ENCODE results near the gene A1BG.
A peak's percentile ranks its signal among the peaks of the same experiment; 100 is the strongest.
"Not testable (repeated sequence)": the region's sequence is repeated elsewhere in the genome, so short reads cannot be mapped to it uniquely, and the experiment has no call there.

A1BG gene

DNA sequence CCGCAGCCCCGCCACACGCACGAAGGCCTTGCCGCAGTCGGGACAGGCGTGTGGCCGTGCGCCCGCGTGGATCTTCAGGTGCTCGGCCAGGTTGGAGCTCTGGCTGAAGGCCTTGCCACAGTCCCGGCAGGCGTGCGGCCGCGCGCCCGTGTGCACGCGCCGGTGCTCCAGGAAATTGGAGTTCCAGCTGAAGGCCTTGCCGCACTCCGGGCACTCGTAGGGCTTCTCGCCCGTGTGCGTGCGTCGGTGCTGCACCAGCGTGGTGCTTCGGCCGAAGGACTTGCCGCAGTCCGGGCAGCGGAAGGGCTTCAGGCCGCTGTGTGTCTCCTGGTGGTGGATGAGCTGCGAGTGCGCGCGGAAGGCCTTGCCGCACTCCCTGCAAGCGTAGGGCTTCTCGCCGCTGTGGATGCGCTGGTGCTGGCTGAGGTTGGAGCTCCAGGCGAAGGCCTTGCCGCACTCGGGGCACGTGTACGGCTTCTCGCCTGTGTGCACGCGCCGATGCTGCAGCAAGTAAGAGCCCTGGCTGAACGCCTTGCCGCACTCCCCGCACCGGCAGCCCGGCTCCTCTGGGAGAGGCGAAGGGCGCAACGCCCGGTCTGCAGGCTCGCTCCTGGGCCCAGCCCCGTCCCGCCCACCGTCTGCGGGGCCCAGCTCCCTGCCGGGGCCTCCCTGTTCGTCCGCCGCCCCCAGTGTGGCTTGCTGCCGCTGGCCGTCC, 3.6 kb upstream of the A1BG start:
- peak; percentile 13 for DNase-seq

DNA sequence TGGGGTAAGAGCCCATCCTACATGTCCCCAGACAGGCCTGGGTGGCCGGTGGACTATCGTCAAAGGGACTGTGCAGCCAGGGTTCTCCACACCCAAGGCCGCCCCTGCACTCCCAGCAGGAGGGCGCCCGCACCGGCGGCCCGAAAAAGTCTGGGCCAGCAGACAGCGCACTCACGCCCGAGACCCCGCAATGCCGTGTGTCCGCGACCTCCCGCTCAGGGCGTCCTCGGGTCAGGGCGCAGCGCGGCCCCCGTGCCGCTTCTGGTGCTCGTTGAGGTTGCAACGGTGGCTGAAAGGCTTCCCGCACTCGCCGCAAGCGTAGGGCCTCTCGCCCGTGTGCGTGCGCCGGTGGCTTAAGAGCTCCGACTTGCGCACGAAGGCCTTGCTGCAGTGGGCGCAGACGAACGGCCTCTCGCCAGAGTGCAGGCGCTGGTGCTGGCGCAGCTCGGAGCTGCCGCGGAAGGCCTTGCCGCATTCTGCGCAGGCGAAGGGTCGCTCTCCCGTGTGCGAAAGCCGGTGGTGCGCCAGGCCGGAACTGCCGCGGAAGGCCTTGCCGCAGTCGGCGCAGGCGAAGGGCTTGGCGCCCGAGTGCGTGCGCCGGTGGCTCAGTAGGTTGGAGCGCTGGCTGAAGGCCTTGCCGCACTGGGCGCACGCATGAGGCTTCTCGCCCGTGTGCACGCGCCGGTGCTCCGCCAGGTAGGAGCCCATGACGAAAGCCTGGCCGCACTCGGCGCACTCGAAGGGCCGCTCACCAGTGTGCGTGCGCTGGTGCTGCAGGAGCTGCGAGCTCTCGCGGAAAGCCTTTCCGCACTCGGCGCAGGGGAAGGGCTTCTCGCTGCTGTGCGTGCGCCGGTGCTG, 2.8 kb upstream of the A1BG start:
- DNase-seq, result peak; percentile 50

DNA sequence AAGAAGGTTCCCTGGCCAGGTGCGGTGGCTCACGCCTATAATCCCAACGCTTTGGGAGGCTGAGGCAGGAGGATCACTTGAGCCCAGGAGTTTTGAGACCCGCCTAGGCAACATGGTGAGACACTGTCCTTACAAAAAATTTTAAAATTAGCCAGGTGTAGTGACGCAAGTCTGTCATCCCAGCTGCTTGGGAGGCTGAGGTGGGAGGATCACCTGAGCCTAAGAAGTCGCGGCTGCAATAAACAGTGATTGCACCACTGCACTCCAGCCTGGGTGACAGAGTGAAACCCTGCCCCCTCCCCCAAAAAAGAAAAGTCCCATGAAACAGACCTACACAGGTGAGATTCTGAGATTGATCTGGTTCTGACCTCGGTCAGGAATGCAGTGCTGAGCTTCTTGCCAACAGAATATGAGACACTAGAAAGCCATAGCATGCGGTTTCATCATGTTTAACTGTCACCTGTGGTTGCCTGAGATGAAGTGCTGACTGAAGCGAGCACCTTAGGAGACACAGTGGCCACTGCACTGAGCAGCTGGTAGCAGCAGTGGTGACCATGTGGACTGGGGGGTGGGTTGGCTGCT, 2.0 kb upstream of the A1BG start:
- DNase-seq, result no peak

DNA sequence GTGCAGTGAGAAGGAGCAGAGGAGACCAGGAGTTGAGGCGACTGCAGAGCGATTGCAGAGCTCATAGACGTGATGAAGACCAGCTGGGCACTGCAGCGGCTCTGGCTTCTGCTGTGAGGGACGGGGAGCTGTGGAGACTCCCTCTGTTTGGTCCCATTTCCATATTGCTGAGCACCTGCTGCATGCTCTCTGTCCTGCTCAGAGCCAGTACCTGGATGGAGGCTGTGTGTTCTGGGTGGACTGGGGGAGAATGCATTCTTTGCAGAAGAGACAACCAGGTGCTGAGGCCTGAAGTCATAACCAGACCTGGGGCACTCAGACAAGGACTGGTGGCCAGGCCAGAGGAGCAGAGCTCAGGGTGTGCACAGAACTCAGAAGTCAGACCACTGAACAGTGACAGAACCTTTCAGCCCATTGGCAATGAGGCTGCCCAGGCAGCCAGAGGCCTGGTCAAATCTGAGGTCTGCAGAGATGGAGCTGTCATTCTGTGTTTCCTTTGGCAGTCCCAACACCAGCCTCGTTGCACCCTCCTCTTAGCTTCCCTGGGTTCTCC, 1.3 kb upstream of the A1BG start:
- no peak for DNase-seq

DNA sequence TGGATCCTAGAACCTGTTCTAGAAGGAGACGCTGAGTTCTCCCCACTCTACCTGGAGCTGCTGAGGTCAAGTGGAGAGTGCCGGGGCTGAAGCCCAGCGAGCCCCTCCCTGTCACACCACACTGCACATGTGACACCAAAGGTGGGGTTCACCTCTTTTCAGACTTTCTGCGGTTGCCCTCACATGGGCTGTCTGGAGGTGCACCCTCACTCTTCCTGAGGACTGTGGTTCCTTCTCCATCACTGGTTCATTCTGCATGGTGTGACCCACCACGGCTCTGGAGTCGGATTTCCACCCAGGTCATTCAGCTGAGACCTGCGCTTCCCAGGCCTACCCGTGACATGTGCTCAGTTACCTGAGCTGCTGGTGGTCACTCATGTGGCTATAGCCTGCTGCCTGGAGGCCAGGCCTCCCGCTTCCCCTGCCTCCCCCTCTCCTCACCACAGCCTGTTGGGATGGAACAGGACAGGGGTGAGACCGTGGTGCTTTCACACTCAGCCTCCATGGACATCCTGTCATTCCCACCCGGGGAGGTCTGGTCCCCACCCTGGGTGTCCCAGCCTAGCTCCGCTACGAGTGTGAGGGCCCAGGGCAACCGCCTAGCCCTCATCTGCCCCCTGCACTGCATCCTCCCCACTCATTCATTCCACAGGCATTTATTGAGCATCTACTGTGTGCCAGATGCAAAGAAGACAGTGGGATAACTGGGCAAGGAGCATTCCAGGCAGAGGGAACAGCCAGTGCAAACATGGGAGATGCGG, 605 bp upstream of the A1BG start:
- DNase-seq, result no peak

DNA sequence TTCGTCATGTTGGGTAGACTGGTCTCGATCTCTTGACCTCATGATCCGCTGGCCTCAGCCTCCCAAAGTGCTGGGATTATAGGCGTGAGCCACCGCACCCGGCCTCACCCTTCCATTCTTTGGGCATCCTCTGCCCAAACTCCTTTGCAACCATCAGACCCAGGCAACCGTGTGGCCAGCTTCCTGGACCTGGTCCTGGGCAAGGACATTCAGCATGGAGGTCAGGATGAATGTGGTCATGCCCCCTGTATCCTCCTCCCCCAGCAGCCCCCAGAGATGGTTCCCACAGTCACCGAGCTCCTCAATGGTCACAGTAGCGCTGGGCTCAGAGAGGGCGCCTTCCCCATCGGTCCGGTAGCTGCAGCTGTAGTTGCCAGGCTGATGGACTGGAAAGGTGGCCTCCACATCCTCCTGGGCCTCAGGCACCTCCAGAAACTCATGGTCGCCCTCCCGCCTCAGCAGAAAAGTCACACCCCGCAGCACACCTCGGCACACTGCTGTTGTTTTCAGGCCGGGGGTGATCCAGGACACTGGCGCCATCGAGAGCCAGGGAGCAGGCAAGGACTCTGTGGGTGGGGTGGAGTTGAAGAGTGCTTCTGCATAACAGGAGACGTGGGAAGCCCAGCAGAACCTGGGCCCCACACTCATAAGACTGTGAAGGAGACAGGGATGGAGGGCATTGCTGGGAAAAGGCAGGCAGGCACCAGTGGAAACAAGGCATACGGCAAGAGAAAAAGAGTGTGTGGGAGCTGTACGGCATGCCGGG, 1.1 kb downstream of the A1BG start:
- DNase-seq, result no peak

DNA sequence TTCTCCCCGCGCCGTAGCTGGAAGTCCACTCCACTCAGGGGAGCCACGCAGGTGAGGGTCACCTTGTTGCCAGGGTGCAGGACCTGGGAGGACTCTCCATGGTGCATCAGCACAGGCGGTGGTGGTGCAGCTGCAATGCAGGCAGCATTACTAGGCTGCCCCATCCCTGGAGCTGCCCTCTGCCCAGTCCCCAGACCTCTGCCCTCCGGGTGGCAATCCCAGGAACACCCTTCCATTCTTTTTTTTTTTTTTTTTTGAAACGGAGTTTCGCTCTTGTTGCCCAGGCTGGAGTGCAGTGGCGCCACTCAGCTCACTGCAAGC, 1.8 kb downstream of the A1BG start:
- no peak for DNase-seq

DNA sequence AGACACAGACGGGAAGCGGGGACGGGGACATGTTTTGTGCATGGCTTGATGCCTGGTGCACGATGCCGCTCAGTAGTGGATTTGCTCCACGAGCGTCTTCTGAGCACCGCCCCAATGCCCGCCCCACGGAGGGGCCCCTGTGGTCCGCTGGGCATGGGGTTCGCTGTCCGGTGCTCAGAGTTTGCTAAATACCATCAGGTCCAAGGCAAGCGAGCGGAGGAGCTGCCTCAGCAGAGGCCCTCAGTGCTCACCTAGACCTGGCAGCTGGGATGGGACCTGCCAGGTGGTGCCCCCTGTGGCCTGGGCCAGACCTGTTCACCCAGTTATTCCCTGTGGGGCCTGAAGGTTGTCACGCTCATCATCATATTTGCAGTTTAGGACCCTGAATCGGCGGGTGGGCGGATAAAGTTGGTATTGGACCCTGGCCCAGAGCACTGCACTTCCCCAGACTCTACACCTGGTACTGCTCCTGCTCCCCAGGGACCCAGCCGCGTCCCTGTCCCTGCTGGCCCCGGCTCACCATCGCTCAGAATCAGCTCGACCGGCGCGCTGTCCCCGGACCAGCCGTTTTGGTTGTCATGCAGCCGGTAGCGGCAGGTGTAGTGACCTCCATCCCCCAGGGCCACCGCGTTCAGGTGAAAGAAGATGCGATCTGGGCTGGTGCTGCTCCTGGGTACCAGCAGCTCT, 2.3 kb downstream of the A1BG start:
- DNase-seq, result no peak

DNA sequence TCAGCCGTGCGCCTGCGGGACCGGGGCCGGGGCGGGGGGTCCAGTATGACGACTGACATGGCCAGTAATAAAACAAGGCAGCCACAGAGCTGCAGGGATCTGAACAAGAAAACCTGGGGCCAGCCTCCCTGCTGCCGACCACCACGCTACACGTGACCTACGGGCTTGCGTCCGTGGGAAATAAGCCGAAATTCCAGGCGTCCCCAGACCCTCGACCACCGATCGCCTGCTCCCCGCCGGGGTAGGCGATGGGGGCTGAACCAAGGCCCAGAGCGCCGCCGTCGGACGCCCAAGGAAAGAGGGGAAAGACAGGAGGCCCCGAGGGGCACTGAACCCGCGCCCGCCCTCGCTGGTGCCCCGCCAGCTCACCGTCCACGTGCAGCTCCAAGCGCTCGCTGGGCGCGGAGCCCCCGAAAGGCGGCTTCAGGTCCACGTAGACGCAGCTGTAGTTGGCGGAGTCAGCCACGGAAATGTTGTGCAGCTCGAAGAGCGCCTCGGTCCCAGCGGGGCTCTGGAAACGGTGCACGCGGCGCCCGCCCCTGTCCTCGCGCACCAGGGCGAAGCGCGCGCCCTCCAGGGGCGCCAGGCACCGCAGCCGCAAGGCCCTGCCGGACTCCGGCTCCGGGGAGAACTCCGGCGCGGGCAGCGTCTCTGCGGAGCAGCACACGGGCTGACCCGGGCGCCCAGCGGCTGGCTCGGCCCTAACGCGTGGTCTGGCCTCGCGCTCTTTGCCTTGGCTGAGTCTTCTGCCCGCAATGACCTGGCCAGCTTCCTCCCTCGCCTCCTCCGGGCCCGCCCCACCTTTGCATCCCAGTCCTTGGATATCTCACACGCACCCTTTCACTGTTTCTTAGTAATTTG, 3.1 kb downstream of the A1BG start:
- no peak for DNase-seq

DNA sequence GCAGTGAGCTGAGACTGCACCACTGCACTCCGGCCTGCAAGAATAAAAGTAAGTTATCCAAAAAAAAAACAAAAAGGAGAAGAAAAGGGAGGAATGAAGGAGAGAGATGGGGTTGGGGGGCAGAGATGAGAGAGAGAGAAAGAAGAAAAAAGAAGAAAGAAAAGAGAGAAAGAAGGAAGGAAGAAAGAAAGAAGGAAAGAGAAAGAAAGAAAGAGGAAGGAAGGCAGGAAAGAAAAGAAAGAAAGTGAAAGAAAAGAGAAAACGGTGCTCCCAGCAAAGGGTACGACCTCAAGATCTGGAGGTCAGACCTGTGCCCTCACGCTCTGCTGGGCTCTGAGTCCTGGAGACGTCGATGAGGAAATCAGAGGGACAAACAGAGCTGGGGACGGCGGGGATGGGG, 3.7 kb downstream of the A1BG start:
- DNase-seq, result no peak

DNA sequence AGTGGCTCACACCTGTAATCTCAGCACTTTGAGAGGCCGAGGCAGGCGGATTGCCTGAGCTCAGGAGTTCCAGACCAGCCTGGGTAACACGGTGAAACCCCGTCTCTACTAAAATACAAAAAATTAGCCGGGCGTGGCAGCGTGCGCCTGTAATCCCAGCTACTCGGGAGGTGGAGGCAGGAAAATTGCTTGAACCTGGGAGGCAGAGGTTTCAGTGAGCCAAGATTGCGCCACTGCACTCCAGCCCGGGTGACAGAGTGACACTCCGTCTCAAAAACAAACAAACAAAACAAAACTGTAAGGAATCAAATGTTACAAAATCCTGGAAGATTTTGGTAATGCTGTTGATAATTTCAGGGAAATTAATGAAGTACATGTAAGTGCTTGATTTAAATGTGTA, 5.2 kb downstream of the A1BG start:
- DNase-seq, result not testable (repeated sequence)

DNA sequence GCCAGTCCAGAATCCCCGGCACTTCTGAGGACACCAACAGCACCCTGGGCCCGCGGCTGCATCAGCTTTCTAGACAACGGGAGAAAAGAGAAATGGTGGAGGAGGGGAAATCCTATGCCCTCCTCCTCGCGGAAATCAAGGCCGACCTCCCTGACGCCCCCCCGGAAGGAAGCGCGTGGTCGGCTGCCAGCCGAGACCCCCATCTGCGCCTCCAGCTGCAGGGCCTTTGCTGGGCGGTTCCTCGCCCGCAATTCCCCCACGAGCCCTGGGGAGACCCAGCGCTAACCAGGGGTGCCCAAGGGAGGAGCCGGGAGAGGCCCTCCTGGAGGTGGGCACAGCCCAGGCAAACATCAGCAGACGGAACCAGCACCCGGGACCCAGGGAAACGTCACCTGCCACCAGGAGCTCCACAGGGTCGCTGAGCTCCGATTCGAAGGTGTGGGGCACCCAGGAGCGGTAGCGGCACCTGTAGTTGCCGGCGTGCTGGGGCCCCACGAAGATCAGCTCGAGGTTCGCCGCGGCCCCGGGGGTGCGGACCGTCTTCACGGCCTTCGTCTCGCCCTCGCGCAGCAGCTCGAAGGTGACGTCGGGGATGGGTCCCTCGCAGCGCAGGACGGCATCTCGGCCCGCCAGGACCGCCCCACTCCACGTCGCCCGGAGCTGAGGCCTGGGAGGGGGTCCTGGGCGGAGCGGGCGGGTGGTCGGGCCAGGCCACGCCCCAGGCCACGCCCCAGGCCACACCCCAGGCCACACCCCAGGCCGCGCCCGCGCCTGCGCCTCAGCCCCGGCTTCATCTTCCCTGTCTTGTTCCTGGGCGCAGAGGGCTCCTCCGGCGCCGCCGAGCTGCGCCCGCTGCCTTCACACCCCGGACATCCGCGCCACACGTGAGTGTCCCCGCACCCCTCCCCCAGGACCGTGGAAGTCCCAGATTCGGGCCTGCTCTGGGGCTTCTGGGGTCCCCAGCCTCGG, 6.0 kb downstream of the A1BG start:
- peak; percentile 78 for DNase-seq

DNA sequence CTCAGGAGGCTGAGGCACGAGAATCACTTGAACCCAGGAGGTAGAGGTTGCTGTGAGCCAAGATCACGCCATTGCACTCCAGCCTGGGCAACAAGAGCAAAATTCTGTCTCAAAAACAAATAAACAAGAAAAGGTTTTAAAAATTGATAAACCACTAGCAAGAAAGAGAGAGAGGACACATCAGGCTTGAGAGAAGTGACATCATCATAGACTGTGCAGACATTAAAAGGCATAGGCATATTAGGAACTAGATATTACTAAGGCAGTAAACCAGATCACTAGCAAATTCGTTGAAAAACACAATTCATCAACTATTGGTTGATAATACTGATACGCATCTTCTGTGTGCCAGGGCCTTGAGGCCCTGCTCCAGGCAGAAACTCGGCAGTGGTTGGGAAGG, 7.7 kb downstream of the A1BG start:
- DNase-seq, result no peak

DNA sequence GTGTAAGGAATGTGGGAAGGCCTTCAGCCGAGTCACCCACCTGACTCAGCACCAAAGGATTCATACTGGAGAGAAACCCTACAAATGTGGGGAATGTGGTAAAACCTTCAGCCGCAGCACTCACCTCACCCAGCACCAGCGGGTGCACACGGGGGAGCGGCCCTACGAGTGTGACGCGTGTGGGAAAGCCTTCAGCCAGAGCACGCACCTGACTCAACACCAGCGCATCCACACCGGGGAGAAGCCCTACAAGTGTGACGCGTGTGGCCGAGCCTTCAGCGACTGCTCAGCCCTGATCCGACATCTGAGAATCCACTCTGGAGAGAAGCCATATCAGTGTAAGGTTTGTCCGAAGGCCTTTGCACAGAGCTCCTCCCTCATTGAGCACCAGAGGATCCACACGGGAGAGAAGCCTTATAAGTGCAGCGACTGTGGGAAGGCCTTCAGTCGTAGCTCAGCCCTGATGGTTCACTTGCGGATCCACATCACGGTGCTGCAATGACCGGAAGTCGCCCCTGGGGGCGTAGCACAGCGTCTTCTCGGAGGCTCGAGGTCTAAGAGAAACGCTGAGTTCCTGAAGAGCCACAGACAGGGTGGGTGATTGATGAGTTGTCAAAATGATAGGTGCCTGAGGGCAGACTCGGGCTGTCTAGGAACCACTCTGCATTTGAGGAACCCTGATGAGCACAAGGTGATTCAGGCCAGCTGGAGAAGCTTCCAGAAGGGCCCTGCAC, 14.3 kb downstream of the A1BG start:
- peak; percentile 25 for DNase-seq

DNA sequence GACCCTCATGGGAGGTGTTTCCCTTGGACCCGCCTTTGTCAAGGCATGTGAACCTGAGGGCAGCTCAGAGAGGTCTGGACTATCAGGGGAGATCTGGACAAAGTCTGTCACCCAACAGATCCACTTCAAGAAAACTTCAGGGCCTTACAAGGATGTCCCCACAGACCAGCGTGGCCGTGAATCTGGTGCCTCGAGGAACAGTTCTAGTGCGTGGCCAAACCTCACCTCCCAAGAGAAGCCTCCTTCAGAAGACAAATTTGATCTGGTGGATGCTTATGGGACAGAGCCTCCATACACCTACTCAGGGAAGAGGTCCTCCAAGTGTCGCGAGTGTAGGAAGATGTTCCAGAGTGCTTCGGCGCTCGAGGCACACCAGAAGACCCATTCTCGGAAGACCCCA, 15.0 kb downstream of the A1BG start:
- DNase-seq, result no peak

DNA sequence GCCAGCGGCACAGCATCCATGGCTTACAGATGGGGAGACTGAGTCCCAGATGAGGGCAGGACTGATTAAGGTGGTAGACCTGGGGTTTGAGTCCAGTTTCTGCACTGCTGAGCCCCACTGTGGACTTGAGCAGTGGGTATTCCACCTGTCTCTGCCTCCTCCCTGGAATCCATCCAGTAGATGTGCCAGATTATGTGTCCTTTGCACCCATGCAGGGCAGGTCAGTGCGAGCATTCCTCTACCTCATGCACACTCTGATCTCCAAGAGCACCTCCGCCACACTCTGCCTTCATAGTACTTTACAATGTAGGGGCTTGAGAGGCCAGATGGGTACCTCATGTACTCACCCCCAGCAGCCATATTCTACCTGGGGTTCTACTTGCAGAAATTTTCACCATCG, 16.5 kb downstream of the A1BG start:
- DNase-seq, result no peak

DNA sequence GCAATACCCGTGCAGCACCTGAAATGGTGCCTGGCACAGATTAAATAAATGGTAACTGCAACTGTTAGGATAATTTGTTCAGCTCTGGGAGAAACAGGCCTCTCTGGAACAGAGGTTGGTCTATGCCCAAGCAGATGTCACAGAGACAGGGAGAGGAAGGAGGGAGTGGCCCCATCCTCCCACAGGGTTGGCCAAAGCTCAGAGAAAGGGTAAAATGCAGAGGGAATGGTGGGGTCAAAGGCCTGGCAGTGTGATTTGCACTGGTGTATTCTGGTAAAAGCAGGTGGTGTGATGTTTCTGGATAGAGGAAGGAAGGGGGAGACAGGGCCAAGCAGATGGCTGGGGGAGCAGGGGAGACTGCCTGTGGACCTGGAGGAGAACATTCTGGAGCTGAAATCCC, 17.1 kb downstream of the A1BG start:
- no peak for DNase-seq

DNA sequence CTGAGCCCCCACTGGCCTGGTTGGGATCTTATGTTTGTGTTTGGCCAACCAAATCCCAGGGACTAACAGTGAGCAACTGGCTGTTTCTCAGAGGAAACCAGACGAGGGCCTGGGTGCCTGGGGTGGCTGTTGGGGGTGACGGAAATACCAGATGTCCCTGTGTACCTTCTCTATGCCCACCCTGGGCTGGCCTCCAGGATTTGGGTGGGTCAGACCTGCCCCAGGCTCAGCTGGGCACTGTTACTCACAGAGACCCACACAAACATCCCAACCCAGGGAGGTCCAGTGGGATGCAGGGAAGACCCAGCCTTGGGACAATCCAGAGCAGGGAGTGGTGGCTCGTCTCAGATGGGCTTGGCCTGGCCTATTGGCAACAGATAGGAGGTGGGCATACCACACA, 17.7 kb downstream of the A1BG start:
- DNase-seq, result no peak

Data from EL (cell line).